Measurements from ENCODE around the gene TBXAS1.

DNA sequence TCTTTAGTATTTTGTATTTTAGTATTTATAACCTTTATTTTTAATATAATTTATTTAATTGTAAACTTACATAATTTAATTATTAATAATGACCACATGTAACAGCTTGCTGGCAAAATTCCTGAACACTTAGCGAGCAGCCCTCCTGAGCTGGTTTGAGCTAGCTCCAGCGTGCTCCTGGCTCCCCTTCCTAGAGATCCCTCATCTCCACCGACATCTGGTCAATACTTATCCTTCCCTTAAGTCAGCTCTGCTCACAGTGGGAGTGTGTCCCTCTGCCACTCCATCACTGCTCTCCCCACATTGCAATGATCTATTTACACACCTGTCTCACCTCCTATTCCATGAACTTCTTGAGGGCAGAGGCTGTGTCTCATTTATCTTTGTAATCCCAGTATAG lies 20.6 kb upstream of the TBXAS1 start:
- TF ChIP-seq PHF8 (IDR thresholded peaks at IDR 0.05; ENCODE audit: borderline replicate concordance, low read depth) (no peak), MAZ (IDR thresholded peaks at IDR 0.05; ENCODE audit: borderline replicate concordance, low read depth, low read length) (no peak), JUNB (IDR thresholded peaks at IDR 0.05) (no peak), POLR2A (IDR thresholded peaks at IDR 0.05; ENCODE audit: low read length) (no peak)
- TF ChIP-seq, protein P1, sequence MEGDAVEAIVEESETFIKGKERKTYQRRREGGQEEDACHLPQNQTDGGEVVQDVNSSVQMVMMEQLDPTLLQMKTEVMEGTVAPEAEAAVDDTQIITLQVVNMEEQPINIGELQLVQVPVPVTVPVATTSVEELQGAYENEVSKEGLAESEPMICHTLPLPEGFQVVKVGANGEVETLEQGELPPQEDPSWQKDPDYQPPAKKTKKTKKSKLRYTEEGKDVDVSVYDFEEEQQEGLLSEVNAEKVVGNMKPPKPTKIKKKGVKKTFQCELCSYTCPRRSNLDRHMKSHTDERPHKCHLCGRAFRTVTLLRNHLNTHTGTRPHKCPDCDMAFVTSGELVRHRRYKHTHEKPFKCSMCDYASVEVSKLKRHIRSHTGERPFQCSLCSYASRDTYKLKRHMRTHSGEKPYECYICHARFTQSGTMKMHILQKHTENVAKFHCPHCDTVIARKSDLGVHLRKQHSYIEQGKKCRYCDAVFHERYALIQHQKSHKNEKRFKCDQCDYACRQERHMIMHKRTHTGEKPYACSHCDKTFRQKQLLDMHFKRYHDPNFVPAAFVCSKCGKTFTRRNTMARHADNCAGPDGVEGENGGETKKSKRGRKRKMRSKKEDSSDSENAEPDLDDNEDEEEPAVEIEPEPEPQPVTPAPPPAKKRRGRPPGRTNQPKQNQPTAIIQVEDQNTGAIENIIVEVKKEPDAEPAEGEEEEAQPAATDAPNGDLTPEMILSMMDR (IDR thresholded peaks at IDR 0.05) = no peak
